GM10847 (cell line): Measurements from ENCODE around the gene SLCO1A2.

ENCODE experiments used
- POLR2A ChIP-seq: IDR thresholded peaks from 2 replicates; pipeline ENCODE4 v1.6.1; 2011; ENCODE audit not compliant: insufficient read length; ENCODE audit errors: extremely low read depth

The SLCO1A2 gene

GRCh38 chr12:21265932-21266331 lies 68.8 kb downstream of the SLCO1A2 start:
- no peak for TF ChIP-seq POLR2A

DNA sequence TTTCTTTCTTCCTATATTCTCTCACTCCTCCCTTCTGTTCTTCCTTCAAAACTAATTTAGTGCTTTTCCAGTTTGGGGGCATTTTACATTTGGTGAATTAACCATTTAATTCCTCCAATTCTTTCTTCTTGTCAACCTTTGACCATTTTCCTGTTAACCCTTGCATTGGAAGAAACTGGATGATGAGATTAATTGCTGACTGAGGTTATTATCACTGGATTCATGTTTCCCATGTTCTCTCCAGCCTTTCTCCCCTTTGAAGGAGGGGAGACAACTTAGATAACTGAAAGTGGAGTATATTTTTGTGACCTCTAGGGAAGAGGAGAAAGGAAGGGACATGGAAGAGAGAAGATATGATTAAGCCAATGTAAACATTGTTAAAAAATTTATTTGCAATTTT lies 70.5 kb downstream of the SLCO1A2 start:
- TF ChIP-seq POLR2A, result no peak

GRCh38 chr12:21257172-21257571 lies 77.5 kb downstream of the SLCO1A2 start:
- no peak for TF ChIP-seq POLR2A

- TF ChIP-seq POLR2A, result no peak
Observed at GRCh38 chr12:21252070-21252469, 82.6 kb downstream of the SLCO1A2 start.

DNA sequence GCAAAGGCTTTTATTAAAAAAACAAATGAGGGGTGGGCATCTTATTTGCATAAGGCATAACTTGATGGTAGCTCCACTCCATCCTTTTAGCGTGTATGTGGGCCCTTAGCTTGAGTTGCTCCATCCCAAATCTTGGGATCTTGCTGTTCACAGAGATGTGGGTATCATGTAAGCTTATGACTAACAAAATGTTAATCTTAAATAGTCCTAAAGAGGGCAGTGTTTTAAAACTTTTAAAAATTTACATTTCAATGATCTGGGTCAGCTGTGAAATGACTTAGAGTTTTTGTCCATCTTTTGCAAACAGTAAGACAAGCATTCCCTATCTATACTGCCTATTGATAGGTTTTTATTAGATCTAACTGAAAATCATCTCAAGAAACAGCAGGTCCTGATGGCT lies 86.0 kb downstream of the SLCO1A2 start:
- TF ChIP-seq POLR2A, result no peak

DNA sequence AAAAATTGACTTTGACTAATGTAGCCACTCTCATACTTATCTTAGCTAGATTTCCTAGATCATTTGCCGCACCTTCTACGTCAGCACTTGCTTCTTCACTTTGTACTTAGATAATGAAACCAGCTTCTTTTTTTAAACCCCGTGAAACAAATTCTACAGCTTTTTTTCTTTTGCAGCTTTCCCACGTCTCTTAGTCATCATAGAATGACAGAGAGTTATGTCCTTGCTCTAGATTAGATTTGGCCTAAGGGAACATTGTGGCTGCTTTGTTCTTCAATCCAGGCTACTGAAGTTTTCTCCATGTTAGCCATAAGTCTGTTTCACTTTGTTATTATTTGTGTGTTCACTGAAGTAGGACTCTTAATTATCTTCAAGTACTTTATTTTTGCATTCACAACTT lies 94.9 kb downstream of the SLCO1A2 start:
- TF ChIP-seq POLR2A, result no peak

DNA sequence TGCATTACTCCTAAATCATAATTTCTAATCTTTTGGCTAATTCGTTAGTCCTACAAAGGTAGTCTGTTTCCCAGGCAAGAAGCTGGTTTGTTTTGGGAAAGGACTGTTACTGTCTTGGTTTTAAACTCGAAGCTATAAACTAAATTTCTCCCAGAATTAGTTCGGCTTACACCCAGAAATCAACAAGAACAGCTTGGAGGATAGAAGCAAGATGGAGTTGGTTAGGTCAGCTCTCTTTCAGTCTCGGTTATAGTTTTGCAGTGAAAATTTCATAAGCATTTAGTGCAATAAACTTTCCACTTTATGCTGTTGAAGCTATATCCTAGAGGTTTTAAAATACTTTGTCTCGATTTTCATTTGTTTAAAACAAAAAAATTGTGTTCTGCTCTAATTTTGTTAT lies 100.3 kb downstream of the SLCO1A2 start:
- no peak for TF ChIP-seq POLR2A

GRCh38 chr12:21223930-21224329 lies 110.8 kb downstream of the SLCO1A2 start:
- TF ChIP-seq POLR2A, result no peak

GRCh38 chr12:21221778-21222177 lies 112.9 kb downstream of the SLCO1A2 start:
- TF ChIP-seq POLR2A, result no peak

DNA sequence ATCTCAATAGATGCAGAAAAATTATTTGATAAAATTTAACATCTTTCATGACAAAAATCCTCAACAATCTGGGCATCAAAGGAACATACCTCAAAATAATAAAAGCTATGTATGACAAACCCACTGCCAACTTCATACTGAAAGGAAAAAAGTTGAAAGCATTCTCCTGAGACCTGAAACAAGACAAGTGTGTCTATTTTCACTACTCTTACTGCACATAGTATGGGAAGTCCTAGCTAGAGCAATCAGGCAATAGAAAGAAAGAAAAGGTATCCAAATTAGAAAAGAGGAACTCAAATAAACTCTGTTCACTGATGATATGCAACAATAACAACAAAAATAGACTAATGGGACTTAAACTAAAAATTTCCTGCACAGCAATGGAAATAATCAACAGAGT lies 113.6 kb downstream of the SLCO1A2 start:
- no peak for TF ChIP-seq POLR2A

GRCh38 chr12:21220266-21220665 lies 114.5 kb downstream of the SLCO1A2 start:
- TF ChIP-seq POLR2A, result no peak

DNA sequence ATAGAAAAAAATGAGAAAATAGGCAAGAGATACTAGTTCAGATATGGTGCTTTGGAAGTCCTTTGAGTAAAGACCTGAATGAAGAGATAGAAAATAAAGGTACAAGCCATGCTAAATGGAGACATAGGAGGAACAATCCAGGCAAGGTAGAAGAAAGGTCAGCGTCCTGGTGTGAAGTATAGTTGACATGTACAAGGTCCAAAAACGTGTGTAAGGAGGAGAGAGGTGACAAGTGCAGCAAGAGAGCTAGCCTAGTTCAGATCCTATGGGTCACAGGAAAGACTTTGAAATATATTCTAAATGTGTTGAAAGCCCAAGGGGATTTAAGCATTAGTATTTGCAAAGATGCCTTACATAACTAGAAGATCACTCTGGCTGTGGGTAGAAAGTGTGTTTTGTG lies 115.5 kb downstream of the SLCO1A2 start:
- no peak for TF ChIP-seq POLR2A
